HL-60/S4 (cell line): ENCODE measurements around the gene UGT2B17.

Experiments
- in situ Hi-C: fragments of 300-500 bp; cut with MboI; formaldehyde crosslinking; loops from 2 replicates; pipeline ENCODE4 v1.14.3; 2022; ENCODE audit warnings: low sequenced_read_pairs

UGT2B17 gene

DNA sequence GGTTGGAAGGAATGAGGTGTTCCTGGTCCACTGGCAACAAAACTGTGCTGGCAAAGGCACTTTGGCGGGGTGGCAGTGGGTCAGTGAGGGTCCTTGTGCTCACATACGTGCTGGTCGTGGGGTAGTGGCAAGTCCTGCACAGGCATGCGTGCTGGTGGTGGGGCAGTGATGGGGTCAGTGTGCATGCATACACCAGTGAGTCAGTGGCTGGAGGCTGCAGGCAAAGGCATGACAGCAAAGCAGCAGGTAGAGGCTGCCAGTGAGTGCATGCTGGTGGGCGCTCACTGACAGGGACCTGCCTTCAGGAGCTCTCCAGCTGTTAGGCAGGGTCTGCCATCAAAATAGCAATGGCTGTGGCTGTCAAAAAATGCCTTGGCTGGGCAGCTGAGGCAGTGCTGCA, 86.8 kb downstream of the UGT2B17 start:
- in situ Hi-C loops: no loop called here
